ENCODE measurements around the gene HAPLN2. TPM values are rescaled to one million over a fixed set of nuclear protein-coding genes. Genes with fewer than 3 reads are reported as not detected.

HAPLN2 gene
- polyA plus RNA-seq, 1 donor (not counting 4 experiments of a cell fraction or from before 2014, with no cell fraction given) = not detected

DNA sequence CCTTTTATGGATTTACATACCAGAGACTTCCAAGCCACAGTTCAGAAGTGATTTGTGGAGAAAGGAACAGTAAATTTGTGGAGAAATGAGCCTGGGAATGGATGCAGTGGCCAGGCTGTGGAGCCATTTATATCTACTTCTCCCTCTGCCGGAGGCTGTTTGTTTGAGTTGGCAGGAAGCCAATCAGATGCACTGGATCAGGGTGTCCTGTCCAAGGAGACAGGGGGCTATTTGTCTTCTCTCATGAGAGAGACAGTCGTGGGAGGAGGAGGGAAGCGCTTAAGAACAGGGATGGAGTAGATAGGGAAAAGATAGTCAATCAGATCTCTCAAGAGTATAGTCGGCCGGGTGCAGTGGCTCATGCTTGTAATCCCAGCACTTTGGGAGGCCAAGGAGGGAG is 2.8 kb upstream of the HAPLN2 start:
- no peaks in the 10 kb centered on the region for H3K36me3 ChIP-seq (ENCODE audit: control insufficient read depth in 2 of 2, extremely low read depth in 1 of 2, insufficient read depth in 2 of 2, low read length in 2 of 2)
- no peak overlapping the region for H3K27ac ChIP-seq (ENCODE audit: control insufficient read depth, insufficient read depth, low read length)
- H4K20me1 ChIP-seq (ENCODE audit: control insufficient read depth, extremely low read depth, insufficient read depth, low read length) = no peaks in the 10 kb centered on the region
- no peak overlapping the region for H2AFZ ChIP-seq (ENCODE audit: control insufficient read depth, low read length)
- DNase-seq (ENCODE audit: low read depth, low spot score) = no peak
- H3K4me3 ChIP-seq (ENCODE audit: control insufficient read depth in 2 of 3, extremely low read depth in 1 of 3, insufficient read depth in 2 of 3, low read depth in 1 of 3, low read length in 3 of 3) = no peak overlapping the region
- H3K4me1 ChIP-seq (ENCODE audit: control insufficient read depth, extremely low read depth, insufficient read depth, low read length) = no peaks in the 10 kb centered on the region
- H3K27me3 ChIP-seq (ENCODE audit: control insufficient read depth, extremely low read depth, insufficient read depth, low read length) = peaks cover 21% of the 10 kb centered on the region
- no peak overlapping the region for H3K9ac ChIP-seq (ENCODE audit: control insufficient read depth, extremely low read depth, insufficient read depth, low read length)
- H3K4me2 ChIP-seq (ENCODE audit: control insufficient read depth, extremely low read depth, insufficient read depth, low read depth, low read length) = no peak overlapping the region
- dilution Hi-C loops (cut with MboI; ENCODE audit: extremely low pct_ligation_motif_present, low sequenced_read_pairs) = no loop called here
- H3K79me2 ChIP-seq (ENCODE audit: control insufficient read depth, insufficient read depth, low read length) = no peaks in the 10 kb centered on the region
- TF ChIP-seq EZH2 (IDR thresholded peaks at IDR 0.05; ENCODE audit: low read length) = no peak
- no peak for TF ChIP-seq CTCF (optimal IDR thresholded peaks at IDR 0.05 in 1 of 3, IDR thresholded peaks at IDR 0.05 in 1 of 3, conservative IDR thresholded peaks at IDR 0.05 in 1 of 3; ENCODE audit: extremely low read depth in 1 of 3, insufficient read depth in 2 of 3, low read length in 3 of 3)
- no peaks in the 10 kb centered on the region for H3K9me1 ChIP-seq (ENCODE audit: control insufficient read depth, extremely low read depth, insufficient read depth, low read length)
- no peak for FAIRE-seq
- no peaks in the 10 kb centered on the region for H3K9me3 ChIP-seq (ENCODE audit: control insufficient read depth, low read depth, low read length)

- no peaks in the 10 kb centered on the region for H3K36me3 ChIP-seq (ENCODE audit: control insufficient read depth in 2 of 2, extremely low read depth in 1 of 2, insufficient read depth in 2 of 2, low read length in 2 of 2)
- dilution Hi-C loops (cut with MboI; ENCODE audit: extremely low pct_ligation_motif_present, low sequenced_read_pairs) = no loop called here
- TF ChIP-seq EZH2 (IDR thresholded peaks at IDR 0.05; ENCODE audit: low read length) (no peak), CTCF (optimal IDR thresholded peaks at IDR 0.05 in 1 of 3, IDR thresholded peaks at IDR 0.05 in 1 of 3, conservative IDR thresholded peaks at IDR 0.05 in 1 of 3; ENCODE audit: extremely low read depth in 1 of 3, insufficient read depth in 2 of 3, low read length in 3 of 3) (no peak)
- no peak overlapping the region for H3K4me3 ChIP-seq (ENCODE audit: control insufficient read depth in 2 of 3, extremely low read depth in 1 of 3, insufficient read depth in 2 of 3, low read depth in 1 of 3, low read length in 3 of 3)
- H3K9me1 ChIP-seq (ENCODE audit: control insufficient read depth, extremely low read depth, insufficient read depth, low read length) = no peaks in the 10 kb centered on the region
- no peak overlapping the region for H3K9ac ChIP-seq (ENCODE audit: control insufficient read depth, extremely low read depth, insufficient read depth, low read length)
- no peaks in the 10 kb centered on the region for H3K4me1 ChIP-seq (ENCODE audit: control insufficient read depth, extremely low read depth, insufficient read depth, low read length)
- FAIRE-seq (no peak), DNase-seq (ENCODE audit: low read depth, low spot score) (no peak)
- no peaks in the 10 kb centered on the region for H4K20me1 ChIP-seq (ENCODE audit: control insufficient read depth, extremely low read depth, insufficient read depth, low read length)
- no peak overlapping the region for H3K27ac ChIP-seq (ENCODE audit: control insufficient read depth, insufficient read depth, low read length)
- H3K9me3 ChIP-seq (ENCODE audit: control insufficient read depth, low read depth, low read length) = no peaks in the 10 kb centered on the region
- H3K27me3 ChIP-seq (ENCODE audit: control insufficient read depth, extremely low read depth, insufficient read depth, low read length) = peaks cover 38% of the 10 kb centered on the region
- H3K4me2 ChIP-seq (ENCODE audit: control insufficient read depth, extremely low read depth, insufficient read depth, low read depth, low read length) = no peak overlapping the region
- no peaks in the 10 kb centered on the region for H3K79me2 ChIP-seq (ENCODE audit: control insufficient read depth, insufficient read depth, low read length)
- no peak overlapping the region for H2AFZ ChIP-seq (ENCODE audit: control insufficient read depth, low read length)
These were observed 354 bp downstream of the HAPLN2 start for GRCh38 chr1:156619582-156619955.

Measured in keratinocyte (primary cell).